SK-N-SH (cell line): ENCODE data around the gene ZNF341. TPM values are rescaled to one million over a fixed set of nuclear protein-coding genes. Genes with fewer than 3 reads are reported as not detected.

Source experiments
- CTCF ChIA-PET: fragments of 300-600, 350-600 bp; formaldehyde crosslinking; extraction: SDS; loops from one replicate; lab custom pipeline; 2021; lab: Yijun Ruan, JAX
- POLR2A ChIA-PET: fragments of 350-600 bp; sonication (Branson Sonifier 250); formaldehyde crosslinking; extraction: SDS; loops from one replicate; lab custom pipeline; 2020; ENCODE audit warnings: antibody characterized with exemption, inconsistent platforms; lab: Yijun Ruan, JAX
- DNase-seq: peaks from one replicate; pipeline ENCODE4 v3.0.0; 2012
- H2AFZ ChIP-seq: fragments of 200-600 bp; sonication (generic); 2 replicates; pipeline ENCODE4 v1.8.1; 2016; ENCODE audit warnings: antibody characterized with exemption, mild to moderate bottlenecking, low read depth
- H3F3A ChIP-seq: fragments of 200-600 bp; sonication (generic); replicated peaks from 2 replicates; pipeline ENCODE3; 2016; ENCODE audit warnings: antibody characterized with exemption, mild to moderate bottlenecking; ENCODE audit not compliant: insufficient read depth
- H3K27ac ChIP-seq, 2 experiments: fragments of 200-500 bp in 1 of 2; fragments of 200-600 bp in 1 of 2; sonication (Bioruptor generic) in 1 of 2; sonication (generic), shearing (Covaris generic) in 1 of 2; 2 replicates each; pipeline versions ENCODE4 v1.5.1 to v1.6.1; 2014 to 2016; ENCODE audit warnings: low read depth in 2 of 2, inconsistent platforms in 1 of 2, low read length in 1 of 2, mild to moderate bottlenecking in 1 of 2, mixed read lengths in 1 of 2
- H3K27me3 ChIP-seq: fragments of 200-600 bp; sonication (generic), shearing (Covaris generic); 2 replicates; pipeline ENCODE4 v1.6.1; 2016; ENCODE audit warnings: mixed run types; ENCODE audit not compliant: insufficient read depth
- H3K36me3 ChIP-seq, 2 experiments: fragments of 200-500 bp in 1 of 2; fragments of 200-600 bp in 1 of 2; sonication (Bioruptor generic) in 1 of 2; sonication (generic) in 1 of 2; replicated peaks in 1 of 2; 2 replicates each; pipeline versions ENCODE3 to v1.5.1; 2014 to 2016; ENCODE audit warnings: low read length in 1 of 2, mild to moderate bottlenecking in 1 of 2; ENCODE audit not compliant: insufficient read depth in 2 of 2, control insufficient read depth in 1 of 2
- H3K4me1 ChIP-seq, 2 experiments: fragments of 200-500 bp in 1 of 2; fragments of 200-600 bp in 1 of 2; sonication (Bioruptor generic) in 1 of 2; sonication (generic), shearing (Covaris generic) in 1 of 2; 2 replicates each; pipeline versions ENCODE4 v1.5.1 to v1.6.1; 2014 to 2016; ENCODE audit warnings: low read depth in 1 of 2, low read length in 1 of 2, mixed run types in 1 of 2; ENCODE audit not compliant: insufficient read depth in 2 of 2, control insufficient read depth in 1 of 2
- H3K4me2 ChIP-seq: fragments of 200-600 bp; sonication (generic), shearing (Covaris generic); 2 replicates; pipeline ENCODE4 v1.6.1; 2017; ENCODE audit warnings: mixed run types
- H3K4me3 ChIP-seq, 2 experiments: fragments of 200-500 bp in 1 of 2; fragments of 200-600 bp in 1 of 2; sonication (Bioruptor generic) in 1 of 2; sonication (generic), shearing (Covaris generic) in 1 of 2; 2 replicates each; pipeline versions ENCODE4 v1.5.1 to v1.8.1; 2014 to 2016; ENCODE audit warnings: low read depth in 2 of 2, inconsistent platforms in 1 of 2, low read length in 1 of 2, mild to moderate bottlenecking in 1 of 2, mixed read lengths in 1 of 2, moderate library complexity in 1 of 2
- H3K79me2 ChIP-seq: fragments of 200-600 bp; sonication (generic); 2 replicates; pipeline ENCODE4 v1.8.1; 2017; ENCODE audit warnings: mild to moderate bottlenecking; ENCODE audit not compliant: insufficient read depth
- H3K9ac ChIP-seq: fragments of 200-600 bp; sonication (generic); 2 replicates; pipeline ENCODE4 v1.6.1; 2017; ENCODE audit warnings: mixed run types
- H3K9me2 ChIP-seq: fragments of 200-600 bp; sonication (generic); 2 replicates; pipeline ENCODE4 v1.6.1; 2017; ENCODE audit warnings: mixed run types
- H3K9me3 ChIP-seq: fragments of 200-600 bp; sonication (generic); 2 replicates; pipeline ENCODE4 v1.6.1; 2017; ENCODE audit warnings: mixed run types, mild to moderate bottlenecking, moderate library complexity
- H4K20me1 ChIP-seq: fragments of 200-600 bp; sonication (generic); 2 replicates; pipeline ENCODE4 v1.6.1; 2017; ENCODE audit warnings: mild to moderate bottlenecking, mixed run types; ENCODE audit not compliant: insufficient read depth
- JUND ChIP-seq: IDR thresholded peaks from 2 replicates; pipeline ENCODE4 v1.4.0; 2012
- MXI1 ChIP-seq: IDR thresholded peaks from 2 replicates; pipeline ENCODE4 v1.6.1; 2012; ENCODE audit warnings: mild to moderate bottlenecking, low read depth, low read length, improper control_type of control experiment
- POLR2AphosphoS5 ChIP-seq: IDR thresholded peaks from 2 replicates; pipeline ENCODE4 v1.6.1; 2012; ENCODE audit warnings: low read depth, low read length
- TAF1 ChIP-seq: IDR thresholded peaks from 2 replicates; pipeline ENCODE4 v1.6.1; 2012; ENCODE audit warnings: low read depth, mild to moderate bottlenecking, low read length, moderate library complexity, borderline replicate concordance
- USF1 ChIP-seq: IDR thresholded peaks from 2 replicates; pipeline ENCODE4 v1.4.0; 2012; ENCODE audit warnings: low read depth, borderline replicate concordance
- WGBS: methylation state at CpG from one replicate; pipeline ENCODE4 v1.1.6; 2017; ENCODE audit warnings: low lambda C conversion rate; 5-methylcytosine and 5-hydroxymethylcytosine counted together
- polyA plus RNA-seq, 3 experiments: library from polyadenylated mRNA; depleted of rRNA; stranded (reverse); fragments of >200 nt; gene quantifications; 2 replicates each; pipeline ENCODE4 v1.2.3, GENCODE V29; 2012

Gene ZNF341
- polyA plus RNA-seq, 1 of the 3 experiments (the other 2 are of a cell fraction): 3.2 TPM

GRCh38 chr20:33689973-33690372 lies 41.8 kb upstream of the ZNF341 start:
- POLR2A ChIA-PET: no interaction called here
- Histone ChIP-seq H3K36me3 (no peaks in the 10 kb centered on the region), H3K4me1 (peaks cover 4 to 20% of the 10 kb centered on the region in 2 experiments; a peak in 2 of 4 replicates), H3K27me3 (no peaks in the 10 kb centered on the region), H3K9me3 (no peaks in the 10 kb centered on the region), H3K9ac (no peak overlapping the region), H4K20me1 (no peaks in the 10 kb centered on the region), H2AFZ (0 out of 2 replicates have a peak overlapping the region, but pooled peaks have one; percentile 0), H3K27ac (no peak overlapping the region), H3K79me2 (peaks cover 6% of the 10 kb centered on the region; the same call in 1 of the 2 replicates), H3K9me2 (no peaks in the 10 kb centered on the region), H3F3A (no peaks in the 10 kb centered on the region), H3K4me3 (no peak overlapping the region), H3K4me2 (0 out of 2 replicates have a peak overlapping the region, but pooled peaks have one; percentile 2)
- no peak for DNase-seq
- TF ChIP-seq JUND (0 out of 2 replicates have a peak, but pooled peaks have one; percentile 16), POLR2AphosphoS5 (no peak)
- WGBS: 32% methylated on average over 4 of the region's 4 CpGs
- CTCF ChIA-PET: interaction anchor here (1.4 kb wide), 1 partner anchor 22 kb away, joined by 4 read pairs; no protein-coding TSS in a partner anchor

DNA sequence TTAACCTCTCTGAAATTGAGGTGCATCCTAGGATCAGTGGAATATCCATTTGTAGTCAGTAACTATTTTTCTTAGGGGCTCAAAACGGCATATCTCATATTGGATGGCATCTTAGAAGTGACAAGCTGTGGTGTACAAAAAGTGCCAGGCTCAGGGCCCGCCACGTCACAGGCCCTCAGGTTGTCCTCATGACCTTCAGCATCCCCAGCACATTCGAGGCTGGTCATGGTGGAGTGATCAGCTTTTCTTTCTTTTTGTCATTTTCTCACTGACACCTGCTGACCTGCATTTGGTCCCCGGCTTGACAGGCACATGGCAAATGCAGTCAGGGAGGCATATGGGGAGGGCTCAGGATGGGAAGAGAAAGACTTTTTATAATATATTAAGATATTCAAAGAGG lies 38.5 kb upstream of the ZNF341 start:
- Histone ChIP-seq H3K9me2 (no peaks in the 10 kb centered on the region), H3K27ac (no peak overlapping the region), H3K4me3 (no peak overlapping the region), H4K20me1 (no peaks in the 10 kb centered on the region), H3F3A (peaks cover 11% of the 10 kb centered on the region), H3K27me3 (no peaks in the 10 kb centered on the region), H3K4me2 (no peak overlapping the region), H3K36me3 (no peaks in the 10 kb centered on the region), H2AFZ (no peak overlapping the region), H3K4me1 (peaks cover 4 to 21% of the 10 kb centered on the region in 2 experiments; a peak in 3 of 4 replicates), H3K79me2 (no peaks in the 10 kb centered on the region), H3K9me3 (no peaks in the 10 kb centered on the region), H3K9ac (no peak overlapping the region)
- ChIA-PET CTCF (interaction anchor here (0.5 to 1.0 kb wide), 7 partner anchors 11 to 348 kb away, joined by 3 read pairs; no protein-coding TSS in a partner anchor), POLR2A (no interaction called here)
- no peak for DNase-seq
- 76% methylated on average over 5 of the region's 5 CpGs for WGBS
- TF ChIP-seq USF1: no peak
- peak; percentile 37; the same call in 1 of the 2 replicates for TF ChIP-seq MXI1

DNA sequence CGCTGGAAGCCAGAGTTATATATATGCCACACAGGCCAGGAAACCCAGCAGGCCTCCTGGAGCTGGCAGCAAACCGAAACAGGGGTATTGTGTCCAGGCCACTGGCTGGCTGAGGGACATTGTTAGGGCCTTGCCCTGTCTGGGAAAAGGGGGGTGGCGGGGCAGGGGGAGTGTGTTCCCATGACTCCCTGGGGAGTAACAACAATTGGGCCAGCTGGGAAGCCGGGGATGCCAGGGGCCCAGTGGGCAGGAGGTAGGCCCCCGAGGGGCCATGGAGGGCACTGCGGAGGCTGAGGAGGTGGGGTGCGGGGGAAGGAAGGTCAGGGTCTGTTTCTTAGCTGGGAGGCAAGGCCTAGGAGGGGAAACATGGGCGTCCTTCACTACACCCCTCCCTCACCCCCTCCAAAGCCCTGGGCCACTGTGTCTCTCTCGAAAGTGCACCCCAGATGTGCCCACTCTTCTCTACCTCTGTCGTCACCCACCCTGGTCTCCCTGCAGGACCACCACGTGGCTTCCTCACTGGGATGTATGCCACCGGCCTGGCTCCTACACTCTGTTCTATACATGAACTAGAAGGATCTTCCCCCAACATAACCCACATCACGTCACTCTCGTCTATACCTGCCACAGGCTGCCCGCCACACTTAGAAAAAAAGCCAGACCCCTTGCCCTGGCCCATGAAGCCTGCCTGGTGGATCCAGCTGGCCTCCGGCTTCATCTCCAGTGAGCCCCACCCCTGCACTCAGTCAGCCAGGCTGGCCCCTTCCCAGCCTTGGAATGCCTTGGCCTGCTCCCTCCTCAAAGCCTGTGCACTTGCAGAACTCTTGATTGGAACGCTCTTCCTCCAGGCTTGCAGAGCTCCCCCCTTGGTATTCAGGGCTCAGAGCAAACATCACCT lies 37.8 kb upstream of the ZNF341 start:
- ChIA-PET CTCF (interaction anchor here (0.5 to 1.1 kb wide), 9 partner anchors 12 to 348 kb away, joined by 3 read pairs; no protein-coding TSS in a partner anchor), POLR2A (no interaction called here)
- Histone ChIP-seq H3K36me3 (no peaks in the 10 kb centered on the region), H3K79me2 (no peaks in the 10 kb centered on the region), H3K27me3 (no peaks in the 10 kb centered on the region), H3F3A (peaks cover 11% of the 10 kb centered on the region), H3K9me3 (no peaks in the 10 kb centered on the region), H3K4me1 (peaks cover 4 to 21% of the 10 kb centered on the region in 2 experiments; a peak in 3 of 4 replicates), H3K9ac (no peak overlapping the region), H3K4me3 (no peak overlapping the region), H2AFZ (no peak overlapping the region), H3K4me2 (no peak overlapping the region), H3K27ac (peak overlapping the region in 1 of 2 experiments; percentile 11; a peak in 1 of 4 replicates), H4K20me1 (no peaks in the 10 kb centered on the region), H3K9me2 (no peaks in the 10 kb centered on the region)
- no peak for TF ChIP-seq TAF1
- peak; percentile 46 for DNase-seq
- WGBS: 91% methylated on average over 17 of the region's 17 CpGs
